Neural cell (in vitro differentiated cells): ENCODE results near the gene ANKRD33B.

ENCODE experiments used
- EP300 ChIP-seq: fragments of 450-650 bp; conservative IDR thresholded peaks from 2 replicates; pipeline ENCODE4 v1.6.1; 2014; ENCODE audit warnings: antibody characterized with exemption, mild to moderate bottlenecking, moderate library complexity; ENCODE audit not compliant: poor library complexity, severe bottlenecking
- EZH2 ChIP-seq: fragments of 200-600, 300-800 bp; shearing (Covaris generic), sonication (generic); IDR thresholded peaks from 2 replicates; pipeline ENCODE4 v1.6.1; 2014; ENCODE audit warnings: antibody characterized with exemption, low read length, borderline replicate concordance, mild to moderate bottlenecking; ENCODE audit not compliant: insufficient read depth, poor library complexity, severe bottlenecking
- MXI1 ChIP-seq: fragments of 450-650 bp; conservative IDR thresholded peaks from 2 replicates; pipeline ENCODE4 v1.6.1; 2014; ENCODE audit warnings: antibody characterized with exemption, mild to moderate bottlenecking; ENCODE audit not compliant: poor library complexity, severe bottlenecking
- POLR2AphosphoS5 ChIP-seq: IDR thresholded peaks from 2 replicates; pipeline ENCODE4 v1.6.1; 2012
- RAD21 ChIP-seq: fragments of 450-650 bp; conservative IDR thresholded peaks from 2 replicates; pipeline ENCODE4 v1.6.1; 2014; ENCODE audit warnings: antibody characterized with exemption, mild to moderate bottlenecking, moderate library complexity
- SMC3 ChIP-seq: fragments of 450-650 bp; conservative IDR thresholded peaks from 2 replicates; pipeline ENCODE4 v1.6.1; 2014; ENCODE audit warnings: antibody characterized with exemption, mild to moderate bottlenecking, moderate library complexity; ENCODE audit not compliant: poor library complexity
- TF ChIP-seq, protein P1 (sequence below): IDR thresholded peaks from 2 replicates; pipeline ENCODE4 v1.6.1; 2012; ENCODE audit warnings: borderline replicate concordance
- TF ChIP-seq, protein P2 (sequence below): fragments of 450-650 bp; IDR thresholded peaks from 2 replicates; pipeline ENCODE4 v1.5.1; 2014; ENCODE audit warnings: antibody characterized with exemption, mild to moderate bottlenecking, moderate library complexity; ENCODE audit not compliant: poor library complexity, severe bottlenecking

DNA sequence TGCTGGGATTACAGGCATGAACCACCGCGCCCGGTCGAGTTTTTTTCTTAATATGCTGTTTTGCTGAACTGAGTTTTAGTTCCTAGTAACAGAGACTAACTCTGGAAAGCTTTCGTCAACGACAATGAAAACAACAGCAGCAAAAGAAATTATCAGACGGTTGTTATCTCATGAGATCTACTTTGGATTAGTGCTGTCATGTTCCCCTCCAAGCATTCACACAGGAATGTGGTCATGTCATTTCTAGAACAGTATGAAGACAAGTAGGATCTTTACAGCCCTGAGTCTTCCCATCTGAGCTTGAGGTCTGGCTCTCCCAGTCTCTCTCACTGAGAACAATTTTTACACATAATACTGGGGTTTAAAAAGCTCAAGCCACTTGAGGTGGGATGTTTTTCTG, 4.0 kb upstream of the ANKRD33B start:
- TF ChIP-seq, protein P1, sequence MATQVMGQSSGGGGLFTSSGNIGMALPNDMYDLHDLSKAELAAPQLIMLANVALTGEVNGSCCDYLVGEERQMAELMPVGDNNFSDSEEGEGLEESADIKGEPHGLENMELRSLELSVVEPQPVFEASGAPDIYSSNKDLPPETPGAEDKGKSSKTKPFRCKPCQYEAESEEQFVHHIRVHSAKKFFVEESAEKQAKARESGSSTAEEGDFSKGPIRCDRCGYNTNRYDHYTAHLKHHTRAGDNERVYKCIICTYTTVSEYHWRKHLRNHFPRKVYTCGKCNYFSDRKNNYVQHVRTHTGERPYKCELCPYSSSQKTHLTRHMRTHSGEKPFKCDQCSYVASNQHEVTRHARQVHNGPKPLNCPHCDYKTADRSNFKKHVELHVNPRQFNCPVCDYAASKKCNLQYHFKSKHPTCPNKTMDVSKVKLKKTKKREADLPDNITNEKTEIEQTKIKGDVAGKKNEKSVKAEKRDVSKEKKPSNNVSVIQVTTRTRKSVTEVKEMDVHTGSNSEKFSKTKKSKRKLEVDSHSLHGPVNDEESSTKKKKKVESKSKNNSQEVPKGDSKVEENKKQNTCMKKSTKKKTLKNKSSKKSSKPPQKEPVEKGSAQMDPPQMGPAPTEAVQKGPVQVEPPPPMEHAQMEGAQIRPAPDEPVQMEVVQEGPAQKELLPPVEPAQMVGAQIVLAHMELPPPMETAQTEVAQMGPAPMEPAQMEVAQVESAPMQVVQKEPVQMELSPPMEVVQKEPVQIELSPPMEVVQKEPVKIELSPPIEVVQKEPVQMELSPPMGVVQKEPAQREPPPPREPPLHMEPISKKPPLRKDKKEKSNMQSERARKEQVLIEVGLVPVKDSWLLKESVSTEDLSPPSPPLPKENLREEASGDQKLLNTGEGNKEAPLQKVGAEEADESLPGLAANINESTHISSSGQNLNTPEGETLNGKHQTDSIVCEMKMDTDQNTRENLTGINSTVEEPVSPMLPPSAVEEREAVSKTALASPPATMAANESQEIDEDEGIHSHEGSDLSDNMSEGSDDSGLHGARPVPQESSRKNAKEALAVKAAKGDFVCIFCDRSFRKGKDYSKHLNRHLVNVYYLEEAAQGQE: no peak
- TF ChIP-seq EP300 (no peak), SMC3 (no peak), MXI1 (no peak), EZH2 (no peak), POLR2AphosphoS5 (no peak), RAD21 (no peak)
- TF ChIP-seq, protein P2, sequence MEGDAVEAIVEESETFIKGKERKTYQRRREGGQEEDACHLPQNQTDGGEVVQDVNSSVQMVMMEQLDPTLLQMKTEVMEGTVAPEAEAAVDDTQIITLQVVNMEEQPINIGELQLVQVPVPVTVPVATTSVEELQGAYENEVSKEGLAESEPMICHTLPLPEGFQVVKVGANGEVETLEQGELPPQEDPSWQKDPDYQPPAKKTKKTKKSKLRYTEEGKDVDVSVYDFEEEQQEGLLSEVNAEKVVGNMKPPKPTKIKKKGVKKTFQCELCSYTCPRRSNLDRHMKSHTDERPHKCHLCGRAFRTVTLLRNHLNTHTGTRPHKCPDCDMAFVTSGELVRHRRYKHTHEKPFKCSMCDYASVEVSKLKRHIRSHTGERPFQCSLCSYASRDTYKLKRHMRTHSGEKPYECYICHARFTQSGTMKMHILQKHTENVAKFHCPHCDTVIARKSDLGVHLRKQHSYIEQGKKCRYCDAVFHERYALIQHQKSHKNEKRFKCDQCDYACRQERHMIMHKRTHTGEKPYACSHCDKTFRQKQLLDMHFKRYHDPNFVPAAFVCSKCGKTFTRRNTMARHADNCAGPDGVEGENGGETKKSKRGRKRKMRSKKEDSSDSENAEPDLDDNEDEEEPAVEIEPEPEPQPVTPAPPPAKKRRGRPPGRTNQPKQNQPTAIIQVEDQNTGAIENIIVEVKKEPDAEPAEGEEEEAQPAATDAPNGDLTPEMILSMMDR: no peak
